Epithelial cell of proximal tubule (primary cell): ENCODE results near the gene PIGK. TPM values are rescaled to one million over a fixed set of nuclear protein-coding genes. Genes with fewer than 3 reads are reported as not detected.
"Not testable (repeated sequence)": the region's sequence is repeated elsewhere in the genome, so short reads cannot be mapped to it uniquely, and the experiment has no call there.

Source experiments
- DNase-seq: peaks from one replicate; pipeline ENCODE4 v3.0.0-alpha.2; 2011; ENCODE audit warnings: low read depth
- H3K4me3 ChIP-seq: 2 replicates; pipeline ENCODE4 v1.5.1; 2011; ENCODE audit warnings: low read depth, mild to moderate bottlenecking, low read length
- CTCF ChIP-seq: conservative IDR thresholded peaks from 2 replicates; pipeline ENCODE4 v1.5.1; 2012; ENCODE audit warnings: low read depth, mild to moderate bottlenecking, low read length
- total RNA-seq: library from RNA; depleted of rRNA; stranded (reverse); fragments of >200 nt; gene quantifications from 2 replicates; pipeline ENCODE4 v1.2.3, GENCODE V29; 2015

The PIGK gene
- total RNA-seq, 1 donor from 2014 or later, result 14.4 TPM

- no peak for TF ChIP-seq CTCF
- no peak overlapping the region for H3K4me3 ChIP-seq
- DNase-seq, result no peak
These were observed 18.9 kb downstream of the PIGK start for GRCh38 chr1:77200293-77200692.

DNA sequence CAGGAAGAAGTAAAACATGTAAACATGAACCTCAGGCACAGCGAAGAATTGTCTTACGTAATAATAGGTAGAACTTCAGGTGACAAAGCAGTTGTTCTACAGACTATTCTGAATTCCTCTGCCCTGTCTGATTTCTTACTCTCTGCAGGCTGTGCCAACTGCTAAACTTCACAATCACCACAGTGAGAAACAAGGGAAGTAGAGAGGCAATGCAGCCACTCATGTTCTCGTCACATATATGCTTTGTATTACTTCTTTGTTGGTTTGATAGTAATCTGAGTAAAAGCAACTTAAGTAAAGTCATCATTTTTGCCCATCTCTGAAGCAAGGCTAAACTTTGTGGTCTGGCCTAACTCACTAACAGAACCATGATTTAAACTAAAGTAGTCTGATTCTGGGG, 21.9 kb downstream of the PIGK start:
- DNase-seq, result no peak
- TF ChIP-seq CTCF, result no peak
- no peak overlapping the region for H3K4me3 ChIP-seq

DNA sequence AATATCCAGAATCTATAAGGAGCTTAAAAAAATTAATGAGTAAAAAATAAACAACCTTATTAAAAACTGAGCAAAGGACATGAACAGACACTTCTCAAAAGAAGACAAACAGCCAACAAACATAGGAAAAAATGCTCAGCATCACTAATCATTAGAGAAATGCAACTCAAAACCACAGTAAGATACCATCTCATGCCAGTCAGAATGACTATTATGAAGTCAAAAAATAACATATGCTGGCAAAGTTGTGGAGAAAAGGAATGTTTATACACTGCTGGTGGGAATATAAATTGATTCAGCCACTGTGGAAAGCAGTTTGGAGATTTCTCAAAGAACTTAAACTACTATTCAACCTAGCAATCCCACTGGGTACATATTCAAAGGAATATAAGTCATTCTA, 25.3 kb downstream of the PIGK start:
- DNase-seq, result no peak
- no peak for TF ChIP-seq CTCF
- no peak overlapping the region for H3K4me3 ChIP-seq

DNA sequence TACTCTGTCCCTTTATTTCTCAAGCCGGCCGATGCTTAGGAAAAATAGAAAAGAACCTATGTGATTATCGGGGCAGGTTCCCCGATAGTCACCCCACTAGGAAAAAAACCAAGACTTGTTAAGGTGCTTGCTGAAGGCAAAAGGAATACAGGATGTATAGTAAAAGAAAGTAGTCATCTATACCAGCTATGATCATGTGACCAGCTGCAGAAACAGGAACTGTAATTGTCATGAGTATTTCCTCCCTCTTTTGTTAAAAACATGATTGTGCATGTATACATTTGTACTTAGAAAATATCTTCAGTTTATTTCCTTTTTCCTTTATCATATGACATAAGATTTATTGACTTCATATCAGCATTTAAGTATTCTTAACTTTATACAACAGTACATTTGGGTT, 30.5 kb downstream of the PIGK start:
- H3K4me3 ChIP-seq, result no peak overlapping the region
- DNase-seq, result no peak
- no peak for TF ChIP-seq CTCF

GRCh38 chr1:77186907-77187306, 32.3 kb downstream of the PIGK start:
- not testable (repeated sequence) for DNase-seq, H3K4me3 ChIP-seq

DNA sequence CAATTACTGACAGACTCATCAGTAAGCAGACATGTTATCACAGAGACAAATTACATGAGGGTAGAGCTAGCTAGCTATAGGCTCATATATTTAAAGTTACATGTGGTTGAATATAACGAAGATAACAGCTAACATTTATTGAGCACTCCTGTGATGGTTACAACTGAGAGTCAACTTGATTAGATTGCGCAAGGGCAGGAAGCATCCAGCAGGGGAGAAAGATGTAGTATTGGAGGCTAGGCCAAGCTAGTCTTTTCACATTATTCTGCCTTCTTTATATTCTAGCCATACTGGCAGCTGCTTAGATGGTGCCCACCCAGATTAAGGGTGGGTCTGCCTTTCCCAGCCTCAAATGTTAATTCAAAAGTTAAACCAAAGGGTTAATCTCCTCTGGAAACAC, 37.1 kb downstream of the PIGK start:
- no peak for TF ChIP-seq CTCF
- no peak overlapping the region for H3K4me3 ChIP-seq
- no peak for DNase-seq

DNA sequence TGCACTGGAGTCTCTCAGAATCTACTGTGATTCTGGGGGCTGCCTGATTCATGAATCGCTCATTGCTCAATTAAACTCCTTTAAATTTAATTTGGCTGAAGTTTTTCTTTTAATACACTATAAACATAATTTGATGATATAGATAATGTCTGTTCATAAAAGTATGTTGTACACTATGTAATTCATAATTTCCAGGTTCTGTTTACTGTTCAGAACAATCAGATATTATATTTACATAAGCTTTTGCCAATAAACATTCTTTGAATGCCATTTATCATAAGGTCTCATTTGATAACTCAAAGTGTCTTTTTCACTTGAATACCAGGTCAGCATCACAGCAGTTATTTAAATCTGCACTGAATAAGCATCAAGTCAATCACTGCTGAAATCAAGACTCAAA, 39.6 kb downstream of the PIGK start:
- no peak overlapping the region for H3K4me3 ChIP-seq
- TF ChIP-seq CTCF, result no peak
- DNase-seq, result no peak

DNA sequence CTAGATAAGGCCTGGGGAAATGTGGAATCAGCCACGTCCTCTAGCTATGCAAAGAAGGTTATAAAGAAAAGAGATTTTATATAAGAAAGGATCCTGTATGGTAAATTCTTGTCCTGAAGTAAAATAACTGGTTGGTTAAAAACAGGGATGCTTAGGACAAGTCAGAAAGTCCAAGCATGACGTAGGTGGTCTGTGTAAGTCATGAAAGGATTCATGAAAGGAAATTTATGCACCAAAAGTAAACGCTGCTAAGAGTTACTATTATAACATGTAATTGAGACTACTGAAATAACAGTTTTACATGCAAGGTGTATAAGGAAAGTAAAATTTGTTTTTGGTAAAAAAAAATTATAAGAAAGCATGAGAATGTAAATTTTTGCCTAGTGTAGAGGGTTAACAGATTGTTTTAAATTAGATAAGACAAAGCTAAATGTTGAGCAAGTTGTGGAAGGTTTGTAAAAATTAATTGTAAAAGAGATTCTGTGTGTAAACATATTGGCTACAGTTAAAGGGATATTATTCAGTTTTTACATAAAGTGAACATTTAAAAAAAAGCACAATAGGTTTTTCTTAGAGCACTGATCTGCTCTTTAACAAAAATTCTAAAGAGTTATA, 43.9 kb downstream of the PIGK start:
- no peak overlapping the region for H3K4me3 ChIP-seq
- no peak for DNase-seq
- no peak for TF ChIP-seq CTCF
